SK-N-SH treated with all-trans-retinoic acid at 6 μM for 48 hours (cell line): Measurements from ENCODE around the gene EIF1B.

Experiments used
- ARNTL ChIP-seq: fragments of 450-650 bp; formaldehyde crosslinking; IDR thresholded peaks from 2 replicates; pipeline ENCODE4 v1.5.0; 2020; ENCODE audit warnings: low read depth, mild to moderate bottlenecking, moderate library complexity, borderline replicate concordance
- ESRRG ChIP-seq: fragments of 250-450 bp; sonication (Bioruptor Pico); IDR thresholded peaks from 2 replicates; pipeline ENCODE4 v1.6.1; 2021; ENCODE audit warnings: mild to moderate bottlenecking
- ISL1 ChIP-seq: fragments of 250-450 bp; sonication (Bioruptor Pico); IDR thresholded peaks from 2 replicates; pipeline ENCODE4 v2.1.2; 2022; ENCODE audit warnings: mild to moderate bottlenecking, moderate library complexity
- OSR1 ChIP-seq: fragments of 250-450 bp; sonication (Bioruptor Pico); IDR thresholded peaks from 2 replicates; pipeline ENCODE4 v1.8.0; 2022; ENCODE audit warnings: moderate library complexity, mild to moderate bottlenecking, inconsistent platforms
- ZC3H10 ChIP-seq: fragments of 250-450 bp; sonication (Bioruptor Pico); IDR thresholded peaks from 2 replicates; pipeline ENCODE4 v1.5.1; 2021; ENCODE audit warnings: mild to moderate bottlenecking, moderate library complexity
- ZFP3 ChIP-seq: fragments of 250-450 bp; sonication (Bioruptor Pico); IDR thresholded peaks from 2 replicates; pipeline ENCODE4 v1.5.0; 2020; ENCODE audit warnings: mild to moderate bottlenecking, moderate library complexity
- ZFP30 ChIP-seq: fragments of 450-650 bp; formaldehyde crosslinking; IDR thresholded peaks from 2 replicates; pipeline ENCODE4 v1.5.0; 2022; ENCODE audit warnings: mild to moderate bottlenecking, moderate library complexity
- ZNF565 ChIP-seq: fragments of 450-650 bp; formaldehyde crosslinking; conservative IDR thresholded peaks from 2 replicates; pipeline ENCODE4 v1.5.0; 2020; ENCODE audit warnings: low read depth, mild to moderate bottlenecking, moderate library complexity
- ZNF8 ChIP-seq: fragments of 450-650 bp; formaldehyde crosslinking; IDR thresholded peaks from 2 replicates; pipeline ENCODE4 v1.5.0; 2020; ENCODE audit warnings: mild to moderate bottlenecking, moderate library complexity
- TF ChIP-seq, protein P1 (sequence below): fragments of 250-450 bp; sonication (Bioruptor Pico); IDR thresholded peaks from 2 replicates; pipeline ENCODE4 v1.5.1; 2020; ENCODE audit warnings: low read depth, mild to moderate bottlenecking, moderate library complexity
- TF ChIP-seq, protein P2 (sequence below): fragments of 250-450 bp; sonication (Bioruptor Pico); IDR thresholded peaks from 2 replicates; pipeline ENCODE4 v1.8.0; 2020; ENCODE audit warnings: mild to moderate bottlenecking, moderate library complexity, borderline replicate concordance
- TF ChIP-seq, protein P3 (sequence below): fragments of 250-450 bp; sonication (Bioruptor Pico); IDR thresholded peaks from 2 replicates; pipeline ENCODE4 v1.8.0; 2021; ENCODE audit warnings: low read depth, mild to moderate bottlenecking, moderate library complexity, borderline replicate concordance

GRCh38 chr3:40336101-40336500, 26.6 kb downstream of the EIF1B start:
- TF ChIP-seq, protein P1, sequence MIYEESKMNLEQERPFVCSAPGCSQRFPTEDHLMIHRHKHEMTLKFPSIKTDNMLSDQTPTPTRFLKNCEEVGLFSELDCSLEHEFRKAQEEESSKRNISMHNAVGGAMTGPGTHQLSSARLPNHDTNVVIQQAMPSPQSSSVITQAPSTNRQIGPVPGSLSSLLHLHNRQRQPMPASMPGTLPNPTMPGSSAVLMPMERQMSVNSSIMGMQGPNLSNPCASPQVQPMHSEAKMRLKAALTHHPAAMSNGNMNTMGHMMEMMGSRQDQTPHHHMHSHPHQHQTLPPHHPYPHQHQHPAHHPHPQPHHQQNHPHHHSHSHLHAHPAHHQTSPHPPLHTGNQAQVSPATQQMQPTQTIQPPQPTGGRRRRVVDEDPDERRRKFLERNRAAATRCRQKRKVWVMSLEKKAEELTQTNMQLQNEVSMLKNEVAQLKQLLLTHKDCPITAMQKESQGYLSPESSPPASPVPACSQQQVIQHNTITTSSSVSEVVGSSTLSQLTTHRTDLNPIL (CRISPR knock-in tag): no peak
- TF ChIP-seq ISL1: no peak
- TF ChIP-seq, protein P2, sequence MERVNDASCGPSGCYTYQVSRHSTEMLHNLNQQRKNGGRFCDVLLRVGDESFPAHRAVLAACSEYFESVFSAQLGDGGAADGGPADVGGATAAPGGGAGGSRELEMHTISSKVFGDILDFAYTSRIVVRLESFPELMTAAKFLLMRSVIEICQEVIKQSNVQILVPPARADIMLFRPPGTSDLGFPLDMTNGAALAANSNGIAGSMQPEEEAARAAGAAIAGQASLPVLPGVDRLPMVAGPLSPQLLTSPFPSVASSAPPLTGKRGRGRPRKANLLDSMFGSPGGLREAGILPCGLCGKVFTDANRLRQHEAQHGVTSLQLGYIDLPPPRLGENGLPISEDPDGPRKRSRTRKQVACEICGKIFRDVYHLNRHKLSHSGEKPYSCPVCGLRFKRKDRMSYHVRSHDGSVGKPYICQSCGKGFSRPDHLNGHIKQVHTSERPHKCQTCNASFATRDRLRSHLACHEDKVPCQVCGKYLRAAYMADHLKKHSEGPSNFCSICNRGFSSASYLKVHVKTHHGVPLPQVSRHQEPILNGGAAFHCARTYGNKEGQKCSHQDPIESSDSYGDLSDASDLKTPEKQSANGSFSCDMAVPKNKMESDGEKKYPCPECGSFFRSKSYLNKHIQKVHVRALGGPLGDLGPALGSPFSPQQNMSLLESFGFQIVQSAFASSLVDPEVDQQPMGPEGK (CRISPR knock-in tag): no peak
- no peak for TF ChIP-seq ESRRG (CRISPR knock-in tag)
- TF ChIP-seq, protein P3, sequence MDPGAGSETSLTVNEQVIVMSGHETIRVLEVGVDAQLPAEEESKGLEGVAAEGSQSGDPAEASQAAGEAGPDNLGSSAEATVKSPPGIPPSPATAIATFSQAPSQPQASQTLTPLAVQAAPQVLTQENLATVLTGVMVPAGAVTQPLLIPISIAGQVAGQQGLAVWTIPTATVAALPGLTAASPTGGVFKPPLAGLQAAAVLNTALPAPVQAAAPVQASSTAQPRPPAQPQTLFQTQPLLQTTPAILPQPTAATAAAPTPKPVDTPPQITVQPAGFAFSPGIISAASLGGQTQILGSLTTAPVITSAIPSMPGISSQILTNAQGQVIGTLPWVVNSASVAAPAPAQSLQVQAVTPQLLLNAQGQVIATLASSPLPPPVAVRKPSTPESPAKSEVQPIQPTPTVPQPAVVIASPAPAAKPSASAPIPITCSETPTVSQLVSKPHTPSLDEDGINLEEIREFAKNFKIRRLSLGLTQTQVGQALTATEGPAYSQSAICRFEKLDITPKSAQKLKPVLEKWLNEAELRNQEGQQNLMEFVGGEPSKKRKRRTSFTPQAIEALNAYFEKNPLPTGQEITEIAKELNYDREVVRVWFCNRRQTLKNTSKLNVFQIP (CRISPR knock-in tag): no peak
- TF ChIP-seq ZFP3 (CRISPR knock-in tag): no peak
- TF ChIP-seq OSR1: no peak
- TF ChIP-seq ARNTL (CRISPR knock-in tag): no peak
- no peak for TF ChIP-seq ZC3H10 (CRISPR knock-in tag)
- no peak for TF ChIP-seq ZFP30
- no peak for TF ChIP-seq ZNF8
- no peak for TF ChIP-seq ZNF565
